HG02981 (cell line): Measurements from ENCODE around the gene SPTLC2.
A peak's percentile ranks its signal among the peaks of the same experiment; 100 is the strongest.
"Not testable (repeated sequence)": the region's sequence is repeated elsewhere in the genome, so short reads cannot be mapped to it uniquely, and the experiment has no call there.

ENCODE experiments used
- ATAC-seq: cut with Tn5 transposase; IDR thresholded peaks from one replicate; pipeline ENCODE4 v1.9.1; 2021; ENCODE audit warnings: mild to moderate bottlenecking, moderate library complexity; ENCODE audit not compliant: unreplicated experiment

SPTLC2 gene

GRCh38 chr14:77616454-77617229 is at the start of gene SPTLC2:
Gene SPTLC2 (minus strand): TSS chr14:77616637. CDS start chr14:77616579, 58 bp downstream.
- ATAC-seq = peak; percentile 95

GRCh38 chr14:77663293-77663692 is 46.9 kb upstream of the SPTLC2 start:
- ATAC-seq = no peak

GRCh38 chr14:77661562-77661961 is 45.1 kb upstream of the SPTLC2 start:
- not testable (repeated sequence) for ATAC-seq

GRCh38 chr14:77660754-77661153 is 44.3 kb upstream of the SPTLC2 start:
- no peak for ATAC-seq

- no peak for ATAC-seq
These were observed 43.4 kb upstream of the SPTLC2 start for GRCh38 chr14:77659831-77660230.

GRCh38 chr14:77657280-77657679 is 40.8 kb upstream of the SPTLC2 start:
- ATAC-seq = no peak

- ATAC-seq = no peak
These were observed 37.6 kb upstream of the SPTLC2 start for GRCh38 chr14:77654001-77654441.

GRCh38 chr14:77649326-77649725 is 32.9 kb upstream of the SPTLC2 start:
- no peak for ATAC-seq

- no peak for ATAC-seq
These were observed 32.2 kb upstream of the SPTLC2 start for GRCh38 chr14:77648520-77649200.

- no peak for ATAC-seq
These were observed 31.4 kb upstream of the SPTLC2 start for GRCh38 chr14:77647853-77648252.

- no peak for ATAC-seq
These were observed 30.5 kb upstream of the SPTLC2 start for GRCh38 chr14:77646907-77647306.

GRCh38 chr14:77645520-77646230 is 29.2 kb upstream of the SPTLC2 start:
- ATAC-seq = no peak

GRCh38 chr14:77642407-77642806 is 26.0 kb upstream of the SPTLC2 start:
- no peak for ATAC-seq

- peak; percentile 46 for ATAC-seq
These were observed 25.3 kb upstream of the SPTLC2 start for GRCh38 chr14:77641534-77642341.

- peak; percentile 33 for ATAC-seq
These were observed 24.5 kb upstream of the SPTLC2 start for GRCh38 chr14:77640756-77641533.

- ATAC-seq = no peak
These were observed 22.3 kb upstream of the SPTLC2 start for GRCh38 chr14:77638771-77639171.

GRCh38 chr14:77635869-77636268 is 19.4 kb upstream of the SPTLC2 start:
- ATAC-seq = not testable (repeated sequence)

- ATAC-seq = not testable (repeated sequence)
These were observed 19.0 kb upstream of the SPTLC2 start for GRCh38 chr14:77635466-77635865.

- no peak for ATAC-seq
These were observed 13.7 kb upstream of the SPTLC2 start for GRCh38 chr14:77630111-77630510.

GRCh38 chr14:77625360-77625759 is 8.9 kb upstream of the SPTLC2 start:
- no peak for ATAC-seq
